ENCODE data around the gene ANO5. TPM values are rescaled to one million over a fixed set of nuclear protein-coding genes. Genes with fewer than 3 reads are reported as not detected.

The ANO5 gene
- total and polyA plus RNA-seq, 5 donors from 2014 or later: not detected

DNA sequence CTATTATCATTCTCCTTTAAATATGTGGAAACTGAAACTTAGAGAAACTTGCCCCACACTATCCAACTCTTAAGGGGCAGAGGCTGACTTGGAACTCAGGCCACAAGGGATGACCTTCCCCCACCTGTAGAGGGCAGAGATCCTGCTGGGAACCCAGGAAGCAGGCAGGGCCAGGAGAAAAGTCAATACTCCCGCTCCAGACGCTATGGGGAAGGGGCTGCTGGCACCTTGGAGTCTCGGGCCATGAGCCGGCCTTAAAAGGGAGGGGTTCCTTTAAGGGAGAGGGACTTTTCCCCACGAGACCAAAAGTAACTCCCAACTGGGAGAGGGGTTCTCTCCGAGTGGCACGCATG, 620 bp upstream of the ANO5 start:
- no peak for DNase-seq
- no peaks in the 10 kb centered on the region for H3K27me3 ChIP-seq (ENCODE audit: control insufficient read depth, insufficient read depth, low read length)
- H3K27ac Mint-ChIP-seq: no peak overlapping the region

DNA sequence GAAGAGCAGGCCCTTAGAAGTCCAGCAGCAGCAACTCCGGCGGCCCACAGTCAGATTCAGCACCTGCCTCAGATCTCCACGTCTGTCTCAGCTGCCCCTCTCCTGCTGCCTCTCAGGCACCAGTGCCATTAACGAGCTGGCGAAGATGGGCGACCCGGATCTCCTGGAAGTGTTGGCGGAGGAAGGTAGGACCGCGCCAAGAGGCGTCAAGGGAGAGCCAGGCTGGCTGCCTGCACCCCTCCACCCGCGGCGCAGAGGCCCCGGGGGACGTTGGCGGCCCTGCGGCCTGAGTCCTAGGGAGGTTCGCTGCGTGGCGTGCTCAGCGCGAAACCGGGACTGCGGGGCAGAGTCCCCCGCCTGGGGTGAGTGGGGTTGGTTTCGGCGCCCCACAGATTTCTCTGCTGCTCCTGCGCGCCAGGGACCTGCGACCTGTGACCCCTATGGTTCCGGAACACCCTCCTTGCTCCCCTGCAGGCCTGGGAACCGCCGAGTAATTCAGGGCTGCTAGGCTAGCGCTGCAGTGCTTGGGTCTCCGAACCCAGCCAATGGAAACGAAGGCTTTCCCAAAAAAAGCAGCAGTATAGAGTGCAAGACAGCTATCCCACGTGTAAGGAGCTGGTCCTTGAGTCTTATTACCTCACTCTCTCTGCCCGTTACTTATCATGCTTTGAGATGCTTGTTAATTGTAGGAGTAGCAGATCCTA, 615 bp downstream of the ANO5 start:
- Mint-ChIP-seq H3K27ac (no peak overlapping the region), H3K4me3 (no peak overlapping the region)

More for the DNA sequence above, 620 bp upstream of the ANO5 start:
- no peaks in the 10 kb centered on the region for H3K4me1 ChIP-seq (ENCODE audit: control insufficient read depth, insufficient read depth, low read length, poor library complexity, severe bottlenecking)
- no peak overlapping the region for H3K4me3 ChIP-seq (ENCODE audit: low read depth, low read length)
- H3K9me3 ChIP-seq (ENCODE audit: control insufficient read depth in 2 of 2, low read length in 2 of 2): no peaks in the 10 kb centered on the region
- no peak overlapping the region for H3K27ac ChIP-seq (ENCODE audit: insufficient read depth, low read length, poor library complexity, severe bottlenecking)
- Mint-ChIP-seq H3K4me1 (peaks cover 0 to 4% (median 1%) of the 10 kb centered on the region in 4 donors), H3K27me3 (peaks cover 7% of the 10 kb centered on the region), H3K9me3 (peaks cover 0 to 4% (median 0%) of the 10 kb centered on the region in 7 donors), H3K36me3 (no peaks in the 10 kb centered on the region), H3K4me3 (no peak overlapping the region)
- ATAC-seq (ENCODE audit: low read depth in 2 of 2): no peak
- no peaks in the 10 kb centered on the region for H3K36me3 ChIP-seq (ENCODE audit: control insufficient read depth, insufficient read depth, low read length)

DNA sequence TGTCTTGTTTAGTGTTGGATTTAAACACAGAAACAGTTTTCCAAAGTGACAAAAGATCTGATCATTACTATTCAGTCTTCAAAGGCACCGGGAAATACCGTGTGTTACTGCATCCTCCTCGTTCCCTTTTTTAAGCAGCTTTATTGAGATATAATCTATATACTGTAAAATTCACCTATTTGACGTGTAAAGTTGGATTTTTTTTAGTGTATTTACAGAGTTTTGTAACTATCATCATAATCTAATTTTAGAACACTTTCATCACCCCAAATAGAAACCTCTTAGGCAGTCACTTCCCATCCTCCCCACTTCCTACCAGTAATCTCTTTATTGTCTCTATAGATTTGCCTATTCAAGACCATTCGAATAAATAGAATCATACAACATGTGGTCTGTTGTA, 1.4 kb downstream of the ANO5 start:
- peaks cover 0 to 3% (median 0%) of the 10 kb centered on the region in 7 donors for H3K9me3 Mint-ChIP-seq
- H3K27ac Mint-ChIP-seq: no peak overlapping the region
- H3K9me3 ChIP-seq (ENCODE audit: control insufficient read depth in 2 of 2, low read length in 2 of 2): no peaks in the 10 kb centered on the region
- ATAC-seq (ENCODE audit: low read depth in 2 of 2) (no peak), DNase-seq (no peak)
- peaks cover 0 to 4% (median 1%) of the 10 kb centered on the region in 4 donors for H3K4me1 Mint-ChIP-seq
- H3K36me3 Mint-ChIP-seq: no peaks in the 10 kb centered on the region
- no peak overlapping the region for H3K4me3 ChIP-seq (ENCODE audit: low read depth, low read length)
- no peaks in the 10 kb centered on the region for H3K36me3 ChIP-seq (ENCODE audit: control insufficient read depth, insufficient read depth, low read length)
- no peak overlapping the region for H3K4me3 Mint-ChIP-seq
- H3K27me3 ChIP-seq (ENCODE audit: control insufficient read depth, insufficient read depth, low read length): no peaks in the 10 kb centered on the region
- no peak overlapping the region for H3K27ac ChIP-seq (ENCODE audit: insufficient read depth, low read length, poor library complexity, severe bottlenecking)
- no peaks in the 10 kb centered on the region for H3K4me1 ChIP-seq (ENCODE audit: control insufficient read depth, insufficient read depth, low read length, poor library complexity, severe bottlenecking)
- H3K27me3 Mint-ChIP-seq: peaks cover 7% of the 10 kb centered on the region

More for the DNA sequence above, 615 bp downstream of the ANO5 start:
- H3K4me1 ChIP-seq (ENCODE audit: control insufficient read depth, insufficient read depth, low read length, poor library complexity, severe bottlenecking): no peaks in the 10 kb centered on the region
- no peaks in the 10 kb centered on the region for H3K27me3 ChIP-seq (ENCODE audit: control insufficient read depth, insufficient read depth, low read length)
- H3K4me3 ChIP-seq (ENCODE audit: low read depth, low read length): no peak overlapping the region
- ATAC-seq (ENCODE audit: low read depth in 2 of 2): no peak
- H3K36me3 Mint-ChIP-seq: no peaks in the 10 kb centered on the region
- H3K27me3 Mint-ChIP-seq: peaks cover 7% of the 10 kb centered on the region
- no peak overlapping the region for H3K27ac ChIP-seq (ENCODE audit: insufficient read depth, low read length, poor library complexity, severe bottlenecking)
- peaks cover 0 to 3% (median 0%) of the 10 kb centered on the region in 7 donors for H3K9me3 Mint-ChIP-seq
- H3K4me1 Mint-ChIP-seq: peaks cover 0 to 4% (median 1%) of the 10 kb centered on the region in 4 donors
- DNase-seq: no peak
- no peaks in the 10 kb centered on the region for H3K9me3 ChIP-seq (ENCODE audit: control insufficient read depth in 2 of 2, low read length in 2 of 2)
- H3K36me3 ChIP-seq (ENCODE audit: control insufficient read depth, insufficient read depth, low read length): no peaks in the 10 kb centered on the region

GRCh38 chr11:22194907-22195306, 2.0 kb downstream of the ANO5 start:
- DNase-seq (no peak), ATAC-seq (ENCODE audit: low read depth in 2 of 2) (no peak)
- Mint-ChIP-seq H3K4me1 (peaks cover 0 to 4% (median 1%) of the 10 kb centered on the region in 4 donors), H3K4me3 (no peak overlapping the region), H3K9me3 (peaks cover 0 to 3% (median 0%) of the 10 kb centered on the region in 7 donors), H3K36me3 (no peaks in the 10 kb centered on the region), H3K27me3 (peaks cover 7% of the 10 kb centered on the region), H3K27ac (no peak overlapping the region)
- Histone ChIP-seq H3K27ac (ENCODE audit: insufficient read depth, low read length, poor library complexity, severe bottlenecking) (no peak overlapping the region), H3K27me3 (ENCODE audit: control insufficient read depth, insufficient read depth, low read length) (no peaks in the 10 kb centered on the region), H3K36me3 (ENCODE audit: control insufficient read depth, insufficient read depth, low read length) (no peaks in the 10 kb centered on the region), H3K4me3 (ENCODE audit: low read depth, low read length) (no peak overlapping the region), H3K9me3 (ENCODE audit: control insufficient read depth in 2 of 2, low read length in 2 of 2) (no peaks in the 10 kb centered on the region), H3K4me1 (ENCODE audit: control insufficient read depth, insufficient read depth, low read length, poor library complexity, severe bottlenecking) (no peaks in the 10 kb centered on the region)

- no peak for ATAC-seq (ENCODE audit: low read depth in 2 of 2)
- H3K36me3 ChIP-seq (ENCODE audit: control insufficient read depth, insufficient read depth, low read length): no peaks in the 10 kb centered on the region
- DNase-seq: no peak
- peaks cover 3% of the 10 kb centered on the region for H3K27me3 Mint-ChIP-seq
- H3K27ac Mint-ChIP-seq: peak overlapping the region in 1 of 3 donors; percentile 1
- H3K27me3 ChIP-seq (ENCODE audit: control insufficient read depth, insufficient read depth, low read length): no peaks in the 10 kb centered on the region
- peaks cover 0 to 4% (median 1%) of the 10 kb centered on the region in 4 donors for H3K4me1 Mint-ChIP-seq
- H3K4me3 ChIP-seq (ENCODE audit: low read depth, low read length): no peak overlapping the region
- H3K27ac ChIP-seq (ENCODE audit: insufficient read depth, low read length, poor library complexity, severe bottlenecking): no peak overlapping the region
- peaks cover 0 to 3% (median 0%) of the 10 kb centered on the region in 7 donors for H3K9me3 Mint-ChIP-seq
- no peaks in the 10 kb centered on the region for H3K9me3 ChIP-seq (ENCODE audit: control insufficient read depth in 2 of 2, low read length in 2 of 2)
- H3K4me3 Mint-ChIP-seq: no peak overlapping the region
- no peaks in the 10 kb centered on the region for H3K36me3 Mint-ChIP-seq
- H3K4me1 ChIP-seq (ENCODE audit: control insufficient read depth, insufficient read depth, low read length, poor library complexity, severe bottlenecking): no peaks in the 10 kb centered on the region
Measured at GRCh38 chr11:22197139-22198005, 4.5 kb downstream of the ANO5 start.

GRCh38 chr11:22199243-22199642, 6.4 kb downstream of the ANO5 start:
- Histone ChIP-seq H3K27ac (ENCODE audit: insufficient read depth, low read length, poor library complexity, severe bottlenecking) (no peak overlapping the region), H3K9me3 (ENCODE audit: control insufficient read depth in 2 of 2, low read length in 2 of 2) (no peaks in the 10 kb centered on the region), H3K27me3 (ENCODE audit: control insufficient read depth, insufficient read depth, low read length) (no peaks in the 10 kb centered on the region), H3K4me1 (ENCODE audit: control insufficient read depth, insufficient read depth, low read length, poor library complexity, severe bottlenecking) (no peaks in the 10 kb centered on the region), H3K4me3 (ENCODE audit: low read depth, low read length) (no peak overlapping the region), H3K36me3 (ENCODE audit: control insufficient read depth, insufficient read depth, low read length) (no peaks in the 10 kb centered on the region)
- no peak overlapping the region for H3K27ac Mint-ChIP-seq
- ATAC-seq (ENCODE audit: low read depth in 2 of 2) (no peak), DNase-seq (no peak)
- no peaks in the 10 kb centered on the region for H3K36me3 Mint-ChIP-seq
- peaks cover 0 to 4% (median 0%) of the 10 kb centered on the region in 4 donors for H3K4me1 Mint-ChIP-seq
- peaks cover 0 to 3% (median 0%) of the 10 kb centered on the region in 7 donors for H3K9me3 Mint-ChIP-seq
- no peaks in the 10 kb centered on the region for H3K27me3 Mint-ChIP-seq
- no peak overlapping the region for H3K4me3 Mint-ChIP-seq

DNA sequence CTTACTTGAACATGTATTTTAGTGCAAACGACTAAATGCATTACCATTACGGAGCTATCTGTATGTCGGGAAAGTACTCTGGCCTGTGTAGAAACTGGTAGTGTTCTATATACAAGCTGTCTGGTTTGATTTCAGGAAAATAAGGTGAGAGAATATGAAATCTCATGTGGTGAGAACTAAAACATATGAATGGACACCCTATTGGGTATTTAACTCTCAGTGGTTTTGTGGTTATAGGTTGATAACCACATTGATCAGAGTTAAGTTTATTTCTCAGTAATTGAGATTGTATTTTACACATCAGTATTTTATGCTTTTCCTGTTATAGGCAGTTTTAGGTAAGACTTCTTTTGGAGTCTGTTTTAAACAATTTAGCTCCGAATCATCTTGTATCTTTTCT, 10.4 kb downstream of the ANO5 start:
- Mint-ChIP-seq H3K4me1 (no peaks in the 10 kb centered on the region), H3K36me3 (no peaks in the 10 kb centered on the region), H3K4me3 (no peak overlapping the region), H3K27me3 (no peaks in the 10 kb centered on the region), H3K27ac (no peak overlapping the region), H3K9me3 (peaks cover 0 to 3% (median 0%) of the 10 kb centered on the region in 7 donors)
- no peak for DNase-seq
- Histone ChIP-seq H3K36me3 (ENCODE audit: control insufficient read depth, insufficient read depth, low read length) (no peaks in the 10 kb centered on the region), H3K27me3 (ENCODE audit: control insufficient read depth, insufficient read depth, low read length) (no peaks in the 10 kb centered on the region), H3K9me3 (ENCODE audit: control insufficient read depth in 2 of 2, low read length in 2 of 2) (no peaks in the 10 kb centered on the region), H3K4me3 (ENCODE audit: low read depth, low read length) (no peak overlapping the region), H3K4me1 (ENCODE audit: control insufficient read depth, insufficient read depth, low read length, poor library complexity, severe bottlenecking) (no peaks in the 10 kb centered on the region), H3K27ac (ENCODE audit: insufficient read depth, low read length, poor library complexity, severe bottlenecking) (no peak overlapping the region)
- ATAC-seq (ENCODE audit: low read depth in 2 of 2): no peak

Data from CD4-positive, CD25-positive, alpha-beta regulatory T cell (primary cell).